ENCODE results near the gene KRT6A.

The KRT6A gene

DNA sequence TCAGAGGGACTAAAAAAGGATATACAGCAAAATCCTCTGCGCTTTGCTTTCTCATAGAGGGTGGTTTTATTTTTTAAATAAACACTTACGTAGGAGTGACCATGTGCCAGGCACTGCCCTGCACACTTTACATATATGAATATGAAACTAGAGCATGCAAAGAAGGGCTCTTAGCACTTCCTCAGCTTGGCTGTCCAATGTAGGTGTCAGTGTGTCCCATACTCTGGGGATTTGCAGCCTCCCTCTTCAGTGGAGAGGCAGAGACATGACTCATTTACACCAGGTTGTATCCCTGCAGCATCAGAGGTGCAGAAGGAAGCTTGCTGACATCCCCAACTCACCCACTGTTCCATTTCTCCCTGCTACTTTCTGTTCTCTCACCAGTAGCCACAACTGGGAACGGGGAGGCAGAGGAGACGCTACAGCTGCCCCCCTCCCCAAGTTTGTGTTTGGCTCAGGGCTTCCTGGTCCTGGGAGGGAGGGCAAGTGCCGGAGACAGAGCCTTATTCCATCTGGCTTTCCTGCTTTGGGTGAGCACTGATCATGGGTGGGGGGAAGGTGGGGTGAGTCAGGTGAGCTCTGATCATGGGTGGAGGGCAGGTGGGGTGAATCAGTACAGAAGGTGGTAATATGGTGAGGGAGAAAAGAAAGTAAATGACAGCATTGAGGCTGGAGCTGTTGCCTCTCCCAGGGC, 32.0 kb upstream of the KRT6A start:
- no peak for DNase-seq (ENCODE audit: low read depth)

DNA sequence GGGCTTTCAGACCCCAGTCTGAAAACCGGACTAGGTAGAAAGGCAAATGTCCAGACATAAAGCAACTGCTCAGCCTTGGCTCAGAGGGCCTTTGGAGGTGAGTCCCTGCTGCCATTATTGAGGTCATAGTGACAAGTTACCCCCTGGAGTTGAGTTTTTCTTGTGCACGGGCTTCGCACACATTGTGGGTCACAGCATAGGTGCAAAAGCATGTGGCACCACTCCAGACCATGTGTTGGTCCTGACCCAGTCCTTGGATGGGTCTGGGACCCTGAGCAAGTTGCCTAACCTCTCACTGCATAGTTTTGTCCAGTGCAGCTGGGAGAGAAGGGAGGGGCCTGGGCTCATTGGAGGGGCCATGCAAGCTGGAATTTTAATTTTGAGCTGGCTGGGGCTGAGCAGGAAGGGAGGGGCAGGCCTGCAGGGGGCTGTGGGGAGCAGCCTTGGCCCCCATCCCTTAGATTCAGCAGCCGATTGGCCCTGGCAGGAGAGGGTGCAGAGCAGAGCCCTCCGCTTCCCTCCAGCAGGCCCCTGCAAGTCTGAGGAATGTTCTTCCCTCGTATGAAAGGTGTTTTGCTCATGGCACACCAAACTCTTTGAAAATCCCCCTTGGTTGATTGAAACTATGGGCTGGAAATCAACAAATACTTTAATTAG, 31.3 kb upstream of the KRT6A start:
- DNase-seq (ENCODE audit: low read depth), result no peak

DNA sequence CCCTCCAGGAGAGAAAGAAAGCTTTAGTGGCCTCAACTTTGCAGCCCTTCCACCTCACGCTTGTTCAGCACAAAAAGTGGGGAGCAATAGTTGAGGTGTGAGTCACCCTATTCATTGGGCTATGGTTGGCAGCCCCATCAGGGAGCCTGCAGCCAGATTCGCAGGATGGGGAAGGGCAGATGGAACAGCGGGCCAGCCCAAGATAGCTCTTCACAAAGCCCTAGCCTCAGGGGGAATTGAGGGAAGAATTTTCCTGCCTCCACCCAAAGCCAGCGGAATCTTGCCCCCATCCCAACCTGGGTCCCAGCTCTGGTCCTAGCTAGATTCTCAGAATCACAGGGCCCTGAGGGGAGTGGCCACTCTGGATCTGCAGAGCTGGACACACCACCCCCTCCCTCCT, 30.8 kb upstream of the KRT6A start:
- DNase-seq (ENCODE audit: low read depth), result peak; percentile 5

DNA sequence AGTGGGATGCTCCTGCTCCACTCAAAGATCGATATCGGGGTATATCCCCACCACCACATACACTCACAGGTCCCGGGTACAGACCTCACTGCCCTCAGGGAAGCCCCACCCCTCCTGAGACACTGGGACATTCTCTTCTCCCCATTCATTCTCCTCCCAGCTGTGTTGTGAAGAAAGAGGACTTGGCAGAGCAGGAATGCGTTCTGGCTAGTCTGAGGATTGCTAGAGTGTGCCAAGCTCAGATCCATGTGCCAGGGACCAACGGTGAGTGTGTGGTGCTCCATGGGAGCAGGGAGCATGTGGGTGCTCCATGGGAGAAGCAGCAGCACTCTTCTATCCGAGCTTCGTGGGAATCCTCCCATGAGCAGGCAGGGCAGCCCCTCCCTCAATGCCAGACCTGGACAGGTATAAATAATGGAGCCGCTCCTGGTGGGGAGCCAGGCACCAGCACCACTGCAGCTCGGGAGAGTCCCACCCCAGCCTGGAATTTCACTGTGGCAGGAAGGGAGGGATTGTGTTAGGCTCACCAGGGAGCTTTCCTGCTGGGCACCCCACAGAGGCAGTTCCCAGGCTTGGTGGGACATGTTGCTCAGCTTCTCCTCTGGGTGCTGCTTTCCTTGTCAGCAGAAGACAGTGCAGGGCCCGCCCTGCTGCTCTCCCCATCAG, 29.4 kb upstream of the KRT6A start:
- peak; percentile 72 for DNase-seq (ENCODE audit: low read depth)

DNA sequence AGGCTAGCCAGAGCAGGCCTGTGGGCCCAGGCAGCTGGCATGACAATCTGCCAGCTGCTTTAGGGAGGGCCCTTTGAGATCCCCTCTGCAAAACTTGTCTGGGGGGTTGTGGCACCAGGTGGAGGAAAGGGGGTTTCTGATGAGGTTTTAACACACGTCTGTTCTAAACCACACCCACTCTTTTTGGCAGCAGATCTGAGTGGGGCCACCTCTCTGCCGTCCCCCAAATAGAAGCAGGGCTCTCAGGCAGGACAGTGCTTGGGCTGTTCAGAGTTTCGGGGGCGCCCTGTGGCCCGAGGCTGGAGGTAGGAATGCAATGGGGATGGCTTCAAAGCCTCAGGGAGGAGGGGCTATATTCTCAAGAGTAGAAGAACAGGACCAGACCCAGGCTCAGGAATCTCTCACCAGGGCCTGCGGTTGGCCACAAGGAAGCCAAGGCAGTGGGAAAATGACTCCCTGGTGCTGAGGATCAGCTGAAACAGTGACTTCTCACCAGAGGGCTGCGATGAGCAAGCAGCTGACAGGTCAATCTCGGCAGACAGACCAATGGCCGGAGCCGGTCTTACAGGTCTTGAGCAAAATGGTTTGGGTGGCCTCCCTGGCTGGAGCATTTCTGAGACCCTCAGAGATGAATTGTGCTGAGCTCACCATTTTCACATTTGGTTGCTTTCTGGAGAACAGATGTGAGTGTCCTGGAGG, 28.7 kb upstream of the KRT6A start:
- peak; percentile 91 for DNase-seq (ENCODE audit: low read depth)

DNA sequence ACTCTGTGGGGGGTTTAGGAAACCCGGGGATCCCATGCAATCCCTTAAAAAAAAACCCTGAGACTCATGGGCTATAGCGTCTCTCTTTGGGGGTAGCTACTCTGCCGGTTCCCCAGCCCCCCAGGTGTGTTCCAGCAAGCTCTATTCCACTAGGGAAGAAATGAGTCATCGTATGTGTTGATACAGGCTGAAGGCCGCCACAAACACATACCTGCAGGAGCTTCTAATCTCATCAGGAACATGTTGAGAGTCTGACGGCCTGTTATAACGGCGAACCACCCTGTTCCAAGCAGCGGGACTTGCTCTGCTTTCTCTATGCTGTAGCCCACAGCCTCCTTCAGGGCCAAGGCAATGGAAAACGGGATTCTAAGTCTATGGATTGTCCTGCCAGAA, 28.1 kb upstream of the KRT6A start:
- peak; percentile 50 for DNase-seq (ENCODE audit: low read depth)

DNA sequence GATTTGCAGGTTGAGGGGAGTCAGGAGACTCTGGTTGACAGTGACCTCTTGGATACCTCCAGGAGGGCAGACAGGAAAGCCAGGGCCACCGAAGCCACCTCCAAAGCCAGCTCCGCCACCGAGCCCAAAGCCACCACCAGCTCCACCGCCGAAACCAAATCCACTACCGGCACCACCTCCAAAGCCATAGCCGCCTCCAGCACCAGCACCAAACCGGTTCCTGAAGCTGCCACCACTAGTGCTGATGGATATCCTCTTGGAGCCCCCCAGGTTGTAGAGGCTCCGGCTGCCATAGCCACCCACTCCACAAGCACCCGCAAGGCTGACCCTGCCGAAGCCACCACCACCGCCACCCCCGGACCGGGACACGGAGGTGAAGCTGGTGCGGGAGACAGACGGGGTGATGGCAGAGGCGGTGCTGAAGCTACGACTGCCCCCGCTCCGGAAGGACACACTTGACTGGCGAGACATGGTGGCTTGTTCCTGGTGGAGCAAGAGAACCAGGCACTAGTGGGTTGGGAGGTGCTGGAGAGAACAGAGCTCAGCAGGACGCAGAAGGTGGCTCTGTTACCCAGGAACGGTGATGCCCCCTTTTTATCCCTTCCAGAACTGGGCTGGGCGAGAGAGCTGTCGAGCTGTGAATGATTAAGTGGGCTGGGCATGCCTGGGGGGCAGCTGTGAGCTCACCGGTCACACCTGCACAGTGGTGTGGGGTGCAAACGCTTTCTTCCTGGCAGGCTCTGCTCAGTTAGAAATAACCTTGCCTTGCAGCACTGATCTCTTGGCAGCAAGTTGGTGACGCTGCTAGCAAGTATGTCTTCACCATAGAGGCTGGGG, 27.0 kb upstream of the KRT6A start, which contains the start of gene KRT5:
KRT5 (minus strand) TSS at position 569 of the 837 bp plus-strand sequence; CDS start at position 471, 98 bp downstream.
- no peak for DNase-seq (ENCODE audit: low read depth)

DNA sequence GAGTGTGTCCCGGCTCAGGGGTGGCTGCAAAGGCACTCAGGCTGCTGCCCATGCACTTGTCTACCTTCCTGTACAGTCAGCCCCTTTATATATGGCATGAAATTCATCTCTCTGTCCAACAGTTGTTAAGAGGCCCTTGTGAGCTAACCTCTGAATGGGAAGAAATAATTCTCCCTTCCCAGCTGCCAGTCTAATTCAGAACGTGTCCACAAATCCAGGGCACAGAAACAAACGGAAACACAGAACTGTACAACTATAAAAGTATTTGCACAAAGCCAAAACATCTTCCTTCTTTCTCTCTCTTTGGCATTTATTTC, 26.3 kb upstream of the KRT6A start:
- DNase-seq (ENCODE audit: low read depth), result no peak

DNA sequence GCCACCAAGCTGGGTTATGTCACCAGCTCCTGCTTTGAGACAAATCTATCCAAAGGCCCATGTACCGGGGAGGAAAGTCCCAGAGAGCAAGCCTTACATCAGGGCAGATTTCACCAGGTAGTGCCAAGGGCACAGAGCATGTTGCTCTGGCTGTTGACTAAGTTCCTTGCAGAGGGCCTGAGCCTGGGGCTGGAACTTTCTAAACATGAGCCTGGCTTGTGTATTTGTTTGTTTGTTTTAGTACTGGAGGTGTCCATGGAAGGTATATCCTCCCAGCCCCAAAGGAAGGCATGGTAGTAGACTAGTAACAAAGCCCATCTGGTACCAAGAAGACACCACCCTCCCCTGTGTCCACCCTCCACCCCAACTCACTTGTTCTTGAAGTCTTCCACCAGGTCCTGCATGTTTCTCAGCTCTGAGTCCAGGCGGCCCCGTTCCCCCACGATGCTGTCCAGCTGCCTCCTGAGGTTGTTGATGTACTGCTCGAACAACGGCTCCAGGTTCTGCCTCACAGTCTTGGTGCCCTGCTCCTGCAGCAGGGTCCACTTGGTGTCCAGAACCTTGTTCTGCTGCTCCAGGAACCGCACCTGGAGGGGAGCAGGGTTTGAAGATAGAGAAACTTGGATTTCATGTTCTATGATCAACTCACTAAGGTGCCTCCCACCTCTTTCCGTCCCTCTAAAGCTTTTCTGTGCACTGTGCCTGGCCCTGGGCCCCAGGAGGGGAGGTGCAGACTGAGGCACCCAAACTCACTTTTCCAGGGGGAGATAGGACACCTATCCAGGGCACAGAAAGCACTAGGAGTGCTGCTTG, 25.7 kb upstream of the KRT6A start:
- no peak for DNase-seq (ENCODE audit: low read depth)

DNA sequence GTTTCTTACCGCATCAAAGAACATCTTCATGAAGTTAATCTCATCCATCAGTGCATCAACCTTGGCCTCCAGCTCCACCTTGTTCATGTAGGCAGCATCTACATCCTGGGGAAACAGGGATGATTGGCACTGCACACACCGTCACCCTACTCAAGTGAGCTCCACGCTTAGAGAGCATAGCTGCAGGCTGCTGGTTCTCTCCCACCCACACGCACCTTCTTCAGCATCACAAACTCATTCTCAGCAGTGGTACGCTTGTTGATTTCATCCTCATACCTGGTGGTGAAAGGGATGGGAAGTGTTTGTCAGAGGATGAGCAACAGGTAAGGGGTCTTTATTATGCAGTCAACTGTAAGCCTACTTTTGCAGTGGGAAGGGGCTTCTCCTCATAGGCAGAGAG, 24.8 kb upstream of the KRT6A start:
- DNase-seq (ENCODE audit: low read depth), result no peak

DNA sequence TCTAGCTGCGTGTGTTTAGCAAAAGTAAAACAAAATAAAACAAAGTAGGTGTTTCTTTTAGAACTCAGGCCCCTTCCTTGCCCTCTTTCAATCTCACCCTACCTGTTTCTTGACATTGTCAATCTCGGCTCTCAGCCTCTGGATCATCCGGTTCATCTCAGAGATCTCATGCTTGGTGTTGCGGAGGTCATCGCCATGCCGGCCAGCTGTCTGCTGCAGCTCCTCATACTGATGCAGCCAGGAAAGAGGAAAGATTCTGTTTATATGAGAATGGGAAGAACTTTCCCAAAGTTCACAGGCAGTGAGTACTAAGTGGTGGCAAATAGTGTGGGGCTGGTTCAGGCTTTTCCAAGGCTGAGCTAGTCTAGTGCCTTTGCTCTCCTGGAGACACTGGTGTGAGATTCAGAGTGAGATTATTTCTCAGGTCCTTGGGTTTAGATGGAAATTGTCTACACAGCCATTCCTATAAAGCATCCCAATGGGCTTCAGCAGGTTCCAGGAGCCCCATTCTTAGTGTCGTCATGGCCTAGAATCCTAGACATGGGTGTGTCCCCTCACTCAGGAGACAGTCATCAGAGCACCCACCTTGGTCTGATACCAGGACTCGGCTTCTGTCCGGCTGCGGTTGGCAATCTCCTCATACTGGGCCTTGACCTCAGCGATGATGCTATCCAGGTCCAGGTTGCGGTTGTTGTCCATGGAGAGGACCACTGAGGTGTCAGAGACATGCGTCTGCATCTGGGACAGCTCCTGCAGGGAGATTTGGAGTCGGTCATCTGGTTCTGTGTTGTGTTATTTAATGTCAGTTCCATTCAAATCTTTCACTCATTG, 24.2 kb upstream of the KRT6A start:
- no peak for DNase-seq (ENCODE audit: low read depth)

DNA sequence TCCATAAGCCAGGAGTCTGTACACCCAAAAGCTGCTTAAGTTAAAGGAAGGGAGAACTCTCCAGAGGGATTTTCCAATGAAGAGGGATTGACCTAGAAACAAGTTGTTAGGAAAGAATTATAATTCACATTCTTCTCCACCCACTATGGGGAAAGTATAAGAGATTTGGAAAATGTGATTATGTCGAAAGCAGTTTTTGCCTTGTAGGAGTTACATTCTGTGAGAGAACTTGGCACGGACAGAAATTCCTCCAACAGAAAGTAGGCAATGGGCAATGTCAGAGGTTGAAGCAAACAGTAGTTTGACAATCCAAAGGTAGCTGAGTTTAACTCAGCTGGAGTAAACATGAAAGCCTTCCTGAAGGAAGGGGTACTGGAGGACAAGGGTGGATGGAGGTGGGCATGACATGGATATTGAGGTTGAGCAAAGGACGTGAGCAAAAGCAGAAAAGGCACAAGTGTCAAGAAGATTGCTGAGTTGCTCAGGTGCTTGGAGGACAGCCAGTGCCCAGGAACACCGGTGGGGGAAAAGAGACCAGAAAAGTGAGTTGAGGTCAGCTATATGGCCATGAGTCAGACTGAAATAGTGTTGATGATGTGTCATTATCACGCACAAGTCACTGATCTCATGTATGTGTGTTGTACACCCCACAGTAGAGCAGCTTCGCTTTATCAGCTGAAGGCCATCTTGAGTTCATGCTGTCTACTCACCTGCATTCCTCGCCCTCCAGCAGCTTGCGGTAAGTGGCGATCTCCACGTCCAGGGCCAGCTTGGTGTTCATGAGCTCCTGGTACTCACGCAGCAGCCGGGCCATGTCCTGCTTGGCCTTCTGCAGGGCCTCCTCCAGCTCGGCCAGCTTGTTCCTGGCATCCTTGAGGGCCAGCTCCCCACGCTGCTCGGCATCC, 23.1 kb upstream of the KRT6A start:
- DNase-seq (ENCODE audit: low read depth), result peak; percentile 23

DNA sequence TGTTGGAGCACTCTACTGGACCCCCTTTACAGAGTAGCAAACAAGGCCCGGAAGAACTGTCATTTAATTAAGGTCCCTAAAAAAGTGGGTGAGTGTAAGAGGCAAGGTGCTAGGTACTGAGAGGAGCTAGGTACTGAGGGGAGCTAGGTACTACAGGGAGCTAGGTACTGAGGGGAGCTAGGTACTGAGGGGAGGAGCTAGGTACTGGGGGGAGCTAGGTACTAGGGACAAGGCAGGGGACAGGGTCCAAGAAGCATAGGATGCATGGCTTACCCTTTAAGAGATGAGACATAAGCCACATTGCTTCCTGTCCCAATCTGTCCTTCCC, 22.2 kb upstream of the KRT6A start:
- DNase-seq (ENCODE audit: low read depth), result no peak

DNA sequence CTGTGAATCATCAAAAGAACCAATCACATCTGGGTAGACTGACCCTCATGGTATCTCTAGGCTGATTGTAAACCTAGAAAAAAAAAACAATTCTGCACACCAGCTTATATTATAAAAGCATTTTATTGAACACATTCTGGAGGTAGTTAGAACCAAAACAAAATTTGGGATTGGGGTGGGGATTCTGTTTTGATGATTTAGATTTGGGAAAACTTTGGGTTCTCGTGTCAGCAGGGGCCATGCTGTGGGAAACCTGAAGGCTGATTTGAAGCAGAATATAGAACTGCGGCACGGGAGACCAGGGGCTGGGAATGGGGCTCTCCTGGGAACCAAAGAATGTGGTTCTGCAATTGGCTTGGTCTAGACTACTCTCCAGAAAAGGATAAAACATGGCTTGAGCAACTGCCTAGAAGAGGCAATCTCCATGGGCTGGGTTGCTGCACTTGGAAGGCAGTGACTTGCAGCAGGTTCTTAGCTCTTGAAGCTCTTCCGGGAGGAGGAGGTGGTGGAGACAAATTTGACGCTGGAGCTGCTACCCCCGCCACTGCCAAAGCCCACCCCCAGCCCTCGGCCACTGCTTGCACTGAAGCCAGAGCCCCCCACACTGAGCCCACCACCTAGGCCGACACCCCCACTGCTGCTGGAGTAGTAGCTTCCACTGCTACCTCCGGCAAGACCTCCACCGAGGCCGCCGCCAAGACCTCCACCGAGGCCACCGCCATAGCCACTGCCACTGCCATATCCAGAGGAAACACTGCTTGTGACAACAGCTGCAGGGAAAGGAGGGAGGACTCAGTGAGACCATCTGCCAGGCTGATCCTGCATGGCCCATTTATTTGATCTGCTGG, 21.6 kb upstream of the KRT6A start:
- no peak for DNase-seq (ENCODE audit: low read depth)

DNA sequence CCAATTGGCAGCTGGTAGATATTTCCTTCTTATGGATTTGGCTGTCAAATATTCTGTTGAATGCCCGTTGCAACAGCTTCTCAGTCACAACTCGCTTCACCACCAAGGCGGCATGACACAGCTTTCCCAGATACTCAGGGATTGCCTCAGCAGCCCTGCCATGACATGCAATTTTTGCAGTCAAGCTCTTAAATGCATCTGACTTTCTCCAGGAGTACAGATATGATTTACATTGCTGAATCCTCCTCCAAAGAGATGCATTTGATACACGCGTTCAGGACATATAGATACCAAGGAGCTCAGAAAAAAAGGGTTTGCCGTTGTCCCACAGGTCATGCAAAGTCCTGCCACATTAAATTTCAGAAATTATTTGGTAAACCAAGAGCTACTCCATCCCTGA, 20.7 kb upstream of the KRT6A start:
- DNase-seq (ENCODE audit: low read depth), result no peak

DNA sequence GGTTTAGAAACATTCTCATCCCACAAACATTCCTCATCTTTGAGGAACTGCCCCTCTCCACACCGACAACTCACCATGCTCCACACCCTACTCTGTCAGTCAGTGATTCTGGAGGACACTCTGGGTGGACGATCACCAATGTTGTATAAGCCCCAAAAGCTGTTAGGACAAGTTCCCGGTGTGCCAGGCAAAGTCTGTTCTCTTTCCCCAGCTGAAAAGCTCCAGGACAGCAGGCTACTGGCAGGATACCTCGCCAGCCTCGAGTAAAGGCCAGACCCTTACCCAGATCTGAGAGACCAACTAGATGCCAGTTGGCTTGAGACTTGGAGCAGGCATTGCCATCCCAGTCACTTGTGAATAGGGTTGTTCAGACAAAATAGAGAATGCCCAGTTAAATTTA, 15.2 kb upstream of the KRT6A start:
- DNase-seq (ENCODE audit: low read depth), result no peak

DNA sequence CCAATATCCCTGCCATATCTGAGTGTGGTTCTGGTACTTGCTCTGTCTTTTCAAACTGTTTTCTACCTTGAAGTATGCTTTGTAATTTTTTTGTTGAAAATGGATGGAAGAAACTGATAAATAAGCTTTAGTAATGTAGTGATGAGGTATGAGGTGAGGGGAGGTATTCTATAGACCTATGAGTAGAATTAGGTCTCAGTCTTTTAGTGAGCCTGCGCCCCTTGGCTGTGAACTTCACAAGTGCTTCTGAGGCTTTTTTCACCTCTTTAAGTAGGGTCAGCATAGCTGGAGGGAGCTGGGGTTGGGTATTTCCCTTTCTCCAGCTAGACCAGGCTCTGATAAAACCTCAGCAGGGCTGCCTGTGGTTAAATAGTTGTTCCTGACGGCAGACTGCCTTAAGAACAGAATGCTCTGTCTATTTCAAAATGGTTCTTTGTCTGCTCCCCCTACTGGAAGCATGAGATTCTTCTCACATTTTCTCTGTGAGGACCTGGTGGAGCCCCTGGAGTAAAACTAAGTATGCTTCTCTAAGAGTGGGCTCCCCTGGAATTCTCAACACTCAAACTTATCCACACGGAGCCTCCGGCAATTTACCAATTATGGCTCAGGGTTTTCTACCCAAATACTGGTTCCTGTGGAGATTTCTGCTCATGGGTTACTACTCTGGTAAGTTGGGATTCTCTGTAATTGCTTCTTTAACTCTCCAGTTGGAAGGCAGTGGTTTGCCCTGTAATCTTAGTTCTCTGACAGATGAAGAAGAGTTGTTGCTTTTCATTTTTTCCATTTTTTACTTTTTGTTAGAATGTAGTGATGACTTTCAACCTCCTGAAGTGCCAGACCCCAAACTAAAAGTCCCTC, 14.0 kb upstream of the KRT6A start:
- peak; percentile 74 for DNase-seq (ENCODE audit: low read depth)
